ENCODE results near the gene FHAD1. TPM values are rescaled to one million over a fixed set of nuclear protein-coding genes. Genes with fewer than 3 reads are reported as not detected.

FHAD1 gene
- total and polyA plus RNA-seq, 9 of the 15 experiments (the other 6 are each of a cell fraction or from before 2014, with no cell fraction given): 0.32 to 2.1 (median 1.5) TPM; not detected in 1

- TF ChIP-seq AFF4 (CRISPR knock-in tag; IDR thresholded peaks at IDR 0.05): no peak
- no peak for TF ChIP-seq STAG1 (CRISPR knock-in tag; IDR thresholded peaks at IDR 0.05; ENCODE audit: borderline replicate concordance)
- no peak for TF ChIP-seq FOXA1 (IDR thresholded peaks at IDR 0.05; ENCODE audit: borderline replicate concordance)
- TF ChIP-seq ZNF408 (CRISPR knock-in tag; IDR thresholded peaks at IDR 0.05; ENCODE audit: low read depth): no peak
- no peak for TF ChIP-seq CHCHD3 (CRISPR knock-in tag; IDR thresholded peaks at IDR 0.05)
These were observed 1.2 kb upstream of the FHAD1 start (continued) for GRCh38 chr1:15245593-15246360.

GRCh38 chr1:15248216-15248615 is 1.2 kb downstream of the FHAD1 start:
- no peak overlapping the region for H2AFZ ChIP-seq (ENCODE audit: low read depth, low read length)
- no peak overlapping the region for H3K27ac ChIP-seq (ENCODE audit: extremely low read depth, low read depth, low read length)
- ChIA-PET POLR2A (interaction anchor here (0.8 kb wide), 1 partner anchor 76 kb away, joined by 3 read pairs; no protein-coding TSS in a partner anchor), CTCF (ENCODE audit: low intra/inter-chr PET ratio) (no interaction called here)
- H4K20me1 ChIP-seq (replicated peaks; ENCODE audit: control insufficient read depth, insufficient read depth, low read length): no peaks in the 10 kb centered on the region
- intact Hi-C loops (cut with micrococcal nuclease): no loop called here
- no peaks in the 10 kb centered on the region for H3K36me3 ChIP-seq (ENCODE audit: control insufficient read depth, insufficient read depth, low read length)
- no peak for FAIRE-seq
- no peaks in the 10 kb centered on the region for H3K9me3 ChIP-seq (replicated peaks; ENCODE audit: control insufficient read depth, insufficient read depth, low read depth, low read length)
- no TSS peak for BruUV-seq (replicated peaks)
- H3K4me2 ChIP-seq (ENCODE audit: insufficient read depth, low read length): no peak overlapping the region
- in situ Hi-C loops (cut with MboI): no loop called here
- no peak overlapping the region for H3K4me3 ChIP-seq
- DNase-seq (ENCODE audit: extremely low read depth in 1 of 4, low spot score in 3 of 4): no peak
- H3K9ac ChIP-seq (ENCODE audit: insufficient read depth in 1 of 2, low read depth in 2 of 2, low read length in 2 of 2): no peak overlapping the region
- peaks cover 16 to 37% of the 10 kb centered on the region in 2 experiments; a peak in 4 of 5 replicates for H3K27me3 ChIP-seq (ENCODE audit: control insufficient read depth in 2 of 2, insufficient read depth in 2 of 2, low read length in 2 of 2)
- WGBS (ENCODE audit: insufficient coverage, low coverage, missing lambda C conversion rate): 6% methylated on average over 4 of the region's 4 CpGs
- TF ChIP-seq CREB3L1 (IDR thresholded peaks at IDR 0.05; ENCODE audit: borderline replicate concordance, low read depth): no peak
- no peaks in the 10 kb centered on the region for H3K79me2 ChIP-seq (ENCODE audit: control insufficient read depth, insufficient read depth, low read length)
- H3K4me1 ChIP-seq (replicated peaks in 1 of 2; ENCODE audit: control insufficient read depth in 2 of 2, insufficient read depth in 2 of 2, low read length in 2 of 2): peaks cover 0 to 8% of the 10 kb centered on the region in 2 experiments; a peak in 2 of 5 replicates
- no peak for ATAC-seq
- H3K9me1 ChIP-seq (ENCODE audit: control insufficient read depth, insufficient read depth, low read length): no peaks in the 10 kb centered on the region

All from K562 (cell line).